Lung (tissue), 12 donors: ENCODE results near the gene PYROXD2. TPM values are rescaled to one million over a fixed set of nuclear protein-coding genes. Genes with fewer than 3 reads are reported as not detected.

ENCODE experiments used
- ATAC-seq: fragments of 200-7000 bp; cut with Tn5 transposase; one replicate; pipeline ENCODE4 v1.9.1; 2020; ENCODE audit warnings: moderate number of reproducible peaks; ENCODE audit not compliant: insufficient read depth, low FRiP score
- DNase-seq, 3 donors: peaks; one replicate each; pipeline ENCODE4 v3.0.0-alpha.2; 2013 to 2017
- H3K27ac ChIP-seq, 2 donors: one replicate each; pipeline ENCODE4 v1.5.1; 2013; ENCODE audit warnings: mild to moderate bottlenecking in 2 of 2, moderate library complexity in 2 of 2, control low read depth in 1 of 2, inconsistent platforms in 1 of 2, low read depth in 1 of 2, low read length in 1 of 2
- H3K27me3 ChIP-seq, 3 donors: one replicate each; pipeline ENCODE4 v1.5.1; 2013; ENCODE audit warnings: low read length in 2 of 3; ENCODE audit not compliant: control insufficient read depth in 3 of 3, insufficient read depth in 3 of 3
- H3K36me3 ChIP-seq, 4 donors: one replicate each; pipeline ENCODE4 v1.5.1; 2013; ENCODE audit warnings: low read length in 4 of 4, mild to moderate bottlenecking in 1 of 4, moderate library complexity in 1 of 4; ENCODE audit not compliant: control insufficient read depth in 4 of 4, insufficient read depth in 4 of 4
- H3K4me1 ChIP-seq, 5 donors: one replicate each; pipeline ENCODE4 v1.5.1; 2013; ENCODE audit warnings: low read length in 5 of 5, mild to moderate bottlenecking in 2 of 5, moderate library complexity in 1 of 5; ENCODE audit not compliant: control insufficient read depth in 5 of 5, insufficient read depth in 5 of 5
- H3K4me3 ChIP-seq: one replicate; pipeline ENCODE4 v1.5.1; 2013; ENCODE audit warnings: mild to moderate bottlenecking, control low read depth, moderate library complexity
- H3K9ac ChIP-seq, 2 donors: one replicate each; pipeline ENCODE4 v1.5.1; 2013; ENCODE audit warnings: low read length in 2 of 2, control low read depth in 1 of 2; ENCODE audit not compliant: insufficient read depth in 1 of 2
- H3K9me3 ChIP-seq, 4 donors: one replicate each; pipeline ENCODE4 v1.5.1; 2013; ENCODE audit warnings: low read length in 3 of 4, mild to moderate bottlenecking in 1 of 4, moderate library complexity in 1 of 4; ENCODE audit not compliant: control insufficient read depth in 4 of 4, insufficient read depth in 3 of 4
- WGBS, 2 donors: extraction: QIAGEN DNeasy Blood & Tissue Kit; methylation state at CpG; one replicate each; pipeline ENCODE4 v1.1.7; 2013; 5-methylcytosine and 5-hydroxymethylcytosine counted together
- polyA plus RNA-seq, 2 donors: library from polyadenylated mRNA; stranded (reverse); fragments of 200-250 nt; gene quantifications; one replicate each; pipeline ENCODE4 v1.2.1, GENCODE V29; 2013
- total RNA-seq, 2 donors: library from RNA; depleted of rRNA in 1 of 2; stranded (reverse); fragments of >200 nt in 1 of 2; gene quantifications; one replicate each; pipeline ENCODE4 v1.2.1, GENCODE V29; 2014 to 2021
- TF ChIP-seq, protein P1 (sequence below): IDR thresholded peaks from 2 replicates; pipeline ENCODE4 v1.5.1; 2012; ENCODE audit warnings: mild to moderate bottlenecking; ENCODE audit errors: control extremely low read depth, extremely low read depth
- donor health status: control.
- donor health status: control.
- donor health status: Bipolar disorder and iron deficiency.
- donor health status: healthy.
- donor health status: DM: yes; HTN: yes; CAD: no.

PYROXD2 gene
- total and polyA plus RNA-seq, 4 donors = 2.3 to 16.8 (median 7.5) TPM

DNA sequence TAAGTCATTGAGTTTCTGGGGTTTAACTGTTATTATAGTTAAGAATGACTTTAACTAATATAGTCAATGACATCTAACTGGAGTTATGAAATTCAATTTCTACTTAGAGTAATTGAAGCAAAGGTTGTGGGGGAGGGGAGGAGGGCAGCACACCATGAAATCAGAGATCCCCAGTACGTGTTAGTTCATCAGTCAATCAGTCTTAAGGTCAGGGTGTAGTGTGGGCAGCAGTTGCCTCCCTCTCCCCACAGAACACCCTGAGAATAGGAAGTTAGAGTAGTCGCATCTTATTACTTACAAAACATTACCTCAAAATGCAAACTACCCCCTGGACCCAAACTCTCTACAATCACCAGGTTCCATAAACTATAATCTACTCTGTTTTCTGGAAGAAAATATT is 38.7 kb upstream of the PYROXD2 start:
- DNase-seq = no peak
- H3K9me3 ChIP-seq = no peaks in the 10 kb centered on the region
- H3K27ac ChIP-seq = no peak overlapping the region
- no peak overlapping the region for H3K4me3 ChIP-seq
- WGBS, 2 donors = 71% methylated on average over 2 of the region's 2 CpGs
- no peaks in the 10 kb centered on the region for H3K4me1 ChIP-seq
- no peaks in the 10 kb centered on the region for H3K36me3 ChIP-seq
- no peaks in the 10 kb centered on the region for H3K27me3 ChIP-seq
- TF ChIP-seq, protein P1, sequence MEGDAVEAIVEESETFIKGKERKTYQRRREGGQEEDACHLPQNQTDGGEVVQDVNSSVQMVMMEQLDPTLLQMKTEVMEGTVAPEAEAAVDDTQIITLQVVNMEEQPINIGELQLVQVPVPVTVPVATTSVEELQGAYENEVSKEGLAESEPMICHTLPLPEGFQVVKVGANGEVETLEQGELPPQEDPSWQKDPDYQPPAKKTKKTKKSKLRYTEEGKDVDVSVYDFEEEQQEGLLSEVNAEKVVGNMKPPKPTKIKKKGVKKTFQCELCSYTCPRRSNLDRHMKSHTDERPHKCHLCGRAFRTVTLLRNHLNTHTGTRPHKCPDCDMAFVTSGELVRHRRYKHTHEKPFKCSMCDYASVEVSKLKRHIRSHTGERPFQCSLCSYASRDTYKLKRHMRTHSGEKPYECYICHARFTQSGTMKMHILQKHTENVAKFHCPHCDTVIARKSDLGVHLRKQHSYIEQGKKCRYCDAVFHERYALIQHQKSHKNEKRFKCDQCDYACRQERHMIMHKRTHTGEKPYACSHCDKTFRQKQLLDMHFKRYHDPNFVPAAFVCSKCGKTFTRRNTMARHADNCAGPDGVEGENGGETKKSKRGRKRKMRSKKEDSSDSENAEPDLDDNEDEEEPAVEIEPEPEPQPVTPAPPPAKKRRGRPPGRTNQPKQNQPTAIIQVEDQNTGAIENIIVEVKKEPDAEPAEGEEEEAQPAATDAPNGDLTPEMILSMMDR = no peak
- ATAC-seq = no peak
- no peak overlapping the region for H3K9ac ChIP-seq

DNA sequence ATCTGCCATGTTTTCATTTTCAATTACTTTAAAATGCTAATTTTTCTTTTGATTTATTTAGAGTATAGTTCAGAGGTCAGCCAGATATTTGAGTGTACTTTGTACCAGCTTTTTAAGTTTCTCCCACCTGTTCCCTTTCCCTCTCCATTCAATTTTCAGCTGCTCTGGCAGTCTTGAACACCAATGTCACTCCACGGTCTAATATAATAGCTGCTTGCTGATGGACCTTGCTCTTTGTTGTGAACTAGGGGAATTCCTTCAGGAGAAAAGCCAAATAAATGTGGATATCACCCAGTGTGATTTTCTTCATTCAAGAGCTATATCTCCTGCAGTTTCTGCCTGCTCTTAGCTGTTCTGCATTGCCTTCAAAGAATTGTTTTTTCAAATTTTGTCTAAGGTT is 35.6 kb upstream of the PYROXD2 start:
- H3K27me3 ChIP-seq = no peaks in the 10 kb centered on the region
- ATAC-seq = no peak
- H3K4me3 ChIP-seq = no peak overlapping the region
- peaks cover 0 to 4% (median 2%) of the 10 kb centered on the region in 5 donors for H3K4me1 ChIP-seq
- no peaks in the 10 kb centered on the region for H3K9me3 ChIP-seq
- WGBS, 2 donors = 77 to 93% methylated on average over 1 of the region's 1 CpG
- TF ChIP-seq, protein P1 = no peak
- H3K9ac ChIP-seq = no peak overlapping the region
- DNase-seq = no peak
- H3K27ac ChIP-seq = no peak overlapping the region
- H3K36me3 ChIP-seq = no peaks in the 10 kb centered on the region

DNA sequence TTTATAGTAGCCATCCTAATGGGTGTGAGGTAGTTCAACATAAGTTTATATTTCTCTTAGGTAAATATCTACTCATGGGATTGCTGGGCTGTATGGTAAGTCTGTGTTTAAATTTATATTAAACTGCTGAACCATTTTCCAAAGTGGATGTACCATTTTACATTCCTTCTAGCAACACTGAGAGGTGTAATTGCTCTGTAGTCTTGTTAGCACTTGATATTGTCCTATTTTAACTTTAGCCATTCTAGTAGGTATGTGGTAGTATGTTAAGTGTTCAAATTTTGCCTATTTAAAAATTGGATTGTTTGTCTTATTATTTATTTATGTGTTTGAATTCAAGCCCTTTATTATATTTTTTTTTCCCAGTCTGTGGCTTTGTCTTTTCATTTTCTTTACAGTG is 34.3 kb upstream of the PYROXD2 start:
- TF ChIP-seq, protein P1 = no peak
- Histone ChIP-seq H3K27ac (no peak overlapping the region), H3K4me1 (peaks cover 0 to 4% (median 3%) of the 10 kb centered on the region in 5 donors), H3K4me3 (no peak overlapping the region), H3K27me3 (no peaks in the 10 kb centered on the region), H3K9ac (no peak overlapping the region), H3K9me3 (no peaks in the 10 kb centered on the region), H3K36me3 (peaks cover 0 to 10% (median 3%) of the 10 kb centered on the region in 4 donors)
- ATAC-seq (no peak), DNase-seq (no peak)

DNA sequence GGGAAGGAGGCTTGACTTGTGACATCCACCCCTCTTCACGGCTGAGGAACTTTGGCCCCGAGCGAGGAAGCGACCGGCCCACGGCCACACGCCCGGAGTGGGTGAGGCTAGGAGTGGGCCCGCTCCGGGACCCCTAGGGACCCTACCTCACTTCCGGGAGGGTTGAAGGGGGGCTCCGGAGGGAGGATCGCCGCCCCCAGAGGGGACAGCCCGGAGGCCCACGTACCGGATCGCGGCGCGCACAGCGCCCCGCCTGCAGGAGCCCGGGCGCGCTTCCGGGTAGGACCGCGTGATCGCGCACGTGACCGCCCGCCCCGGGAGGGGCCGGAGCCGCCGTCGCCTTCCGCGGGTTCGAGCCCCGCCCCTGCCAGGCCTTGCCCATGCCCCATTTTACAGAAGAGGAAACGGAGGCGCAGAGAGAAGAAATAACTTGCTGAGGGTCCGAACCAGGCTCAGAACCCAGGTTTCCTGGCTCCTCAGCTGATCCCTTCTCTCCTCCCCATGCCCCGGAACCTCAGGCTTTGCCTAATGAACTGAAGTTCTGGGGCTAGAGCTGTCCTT is 31.8 kb upstream of the PYROXD2 start, which contains the start of gene HPS1:
HPS1 (minus strand) TSS at position 275 of the 561 bp plus-strand sequence. CDS start 3,695 bp downstream, outside the sequence.
- Histone ChIP-seq H3K27ac (peak within 1 kb of the TSS; percentile 92 to 97), H3K9me3 (no peaks in the 10 kb centered on the region), H3K27me3 (no peaks in the 10 kb centered on the region), H3K9ac (peak within 1 kb of the TSS; percentile 90 to 93), H3K4me3 (peak within 1 kb of the TSS; percentile 92), H3K36me3 (peaks cover 4 to 19% (median 6%) of the 10 kb centered on the region in 4 donors), H3K4me1 (peaks cover 0 to 4% (median 3%) of the 10 kb centered on the region in 5 donors)
- TF ChIP-seq, protein P1 = no peak
- DNase-seq (peak; percentile 76 to 86 (median 82)), ATAC-seq (peak; percentile 98)
- WGBS, 2 donors = 2 to 3% methylated on average over 39 to 47 of the region's 47 CpGs
